Right ventricle myocardium superior (tissue), 1 donor: ENCODE data around the gene LRIG1. TPM values are rescaled to one million over a fixed set of nuclear protein-coding genes. Genes with fewer than 3 reads are reported as not detected.

ENCODE experiments used
- ATAC-seq: fragments of 200-7000 bp; cut with Tn5 transposase; one replicate; pipeline ENCODE4 v1.9.1; 2020; ENCODE audit warnings: mild to moderate bottlenecking; ENCODE audit not compliant: poor library complexity
- DNase-seq: peaks from one replicate; pipeline ENCODE4 v3.0.0-alpha.2; 2020
- intact Hi-C: fragments of 100-400 bp; cut with DNase I; formaldehyde crosslinking; loops from one replicate; pipeline ENCODE4 v1.11.2; 2022
- total RNA-seq: library from RNA; stranded (reverse); fragmentation: NEBNext Ultra II Directional; extraction: Animal tissue kit (Norgen Biotek cat#: 25700); gene quantifications from one replicate; pipeline ENCODE4 v1.2.1, GENCODE V29; 2021
- donor health status: DM: no; HTN: yes; CAD: no; lungs with severe emphysema.

Gene LRIG1
- total RNA-seq, 1 donor from 2014 or later = 93.9 TPM

- no peak for ATAC-seq
- DNase-seq = no peak
- intact Hi-C loops = no loop called here
These were observed 7.6 kb upstream of the LRIG1 start for GRCh38 chr3:66508461-66508860.

- ATAC-seq = peak; percentile 94
- intact Hi-C loops = no loop called here
- peak; percentile 51 for DNase-seq
These were observed 6.8 kb upstream of the LRIG1 start for GRCh38 chr3:66507423-66508260.

GRCh38 chr3:66506154-66506553 is 5.3 kb upstream of the LRIG1 start:
- DNase-seq (no peak), ATAC-seq (no peak)
- intact Hi-C loops = no loop called here

- DNase-seq (no peak), ATAC-seq (no peak)
- intact Hi-C loops = loop anchor here (5.0 kb wide), 1 partner anchor 98 kb away; no protein-coding TSS in a partner anchor
These were observed 4.2 kb upstream of the LRIG1 start for GRCh38 chr3:66504850-66505641.

GRCh38 chr3:66502981-66503380 is 2.2 kb upstream of the LRIG1 start:
- intact Hi-C loops = loop anchor here (5.0 kb wide), 1 partner anchor 96 kb away; no protein-coding TSS in a partner anchor
- ATAC-seq = no peak

GRCh38 chr3:66502245-66502874 is 1.5 kb upstream of the LRIG1 start:
- no peak for ATAC-seq
- intact Hi-C loops = loop anchor here (5.0 kb wide), 1 partner anchor 95 kb away; no protein-coding TSS in a partner anchor
- DNase-seq = no peak

More at GRCh38 chr3:66502981-66503380, 2.2 kb upstream of the LRIG1 start:
- DNase-seq = no peak

- ATAC-seq (no peak), DNase-seq (peak; percentile 50)
- intact Hi-C loops = loop anchor here (5.0 kb wide), 1 partner anchor 94 kb away; no protein-coding TSS in a partner anchor
These were observed 842 bp upstream of the LRIG1 start for GRCh38 chr3:66501483-66502244.

- intact Hi-C loops = loop anchor here (5.0 kb wide), 1 partner anchor 93 kb away; no protein-coding TSS in a partner anchor
- DNase-seq = peak; percentile 62
- peak; percentile 12 for ATAC-seq
These were observed 794 bp downstream of the LRIG1 start for GRCh38 chr3:66499881-66500575.

- intact Hi-C loops = no loop called here
- no peak for DNase-seq
- ATAC-seq = no peak
These were observed 1.9 kb downstream of the LRIG1 start for GRCh38 chr3:66498687-66499621.

GRCh38 chr3:66497985-66498671 is 2.7 kb downstream of the LRIG1 start:
- intact Hi-C loops = no loop called here
- ATAC-seq (no peak), DNase-seq (no peak)

- DNase-seq = no peak
- intact Hi-C loops = no loop called here
- ATAC-seq = no peak
These were observed 3.4 kb downstream of the LRIG1 start for GRCh38 chr3:66497288-66497984.

GRCh38 chr3:66496746-66497145 is 4.1 kb downstream of the LRIG1 start:
- DNase-seq (no peak), ATAC-seq (no peak)
- intact Hi-C loops = no loop called here

GRCh38 chr3:66496301-66496700 is 4.5 kb downstream of the LRIG1 start:
- DNase-seq (no peak), ATAC-seq (no peak)
- intact Hi-C loops = no loop called here

GRCh38 chr3:66495668-66496045 is 5.2 kb downstream of the LRIG1 start:
- ATAC-seq = peak; percentile 16
- intact Hi-C loops = no loop called here
- no peak for DNase-seq

- ATAC-seq (no peak), DNase-seq (no peak)
- intact Hi-C loops = no loop called here
These were observed 5.7 kb downstream of the LRIG1 start for GRCh38 chr3:66494959-66495667.
